Activated CD4-positive, alpha-beta T cell treated with anti-CD3 and anti-CD28 coated beads for 24 hours (primary cell): Measurements from ENCODE around the gene ARL3.
"Not testable (repeated sequence)": the region's sequence is repeated elsewhere in the genome, so short reads cannot be mapped to it uniquely, and the experiment has no call there.

ENCODE experiments used
- DNase-seq, 2 donors: peaks; one replicate each; pipeline ENCODE4 v3.0.0-alpha.2; 2020; ENCODE audit warnings: low read depth in 2 of 2

Gene ARL3

GRCh38 chr10:102738692-102739121 lies 24.5 kb upstream of the ARL3 start:
- DNase-seq, result no peak

- DNase-seq, result no peak
Measured at GRCh38 chr10:102735065-102735562, 20.9 kb upstream of the ARL3 start.

GRCh38 chr10:102732661-102733060 lies 18.5 kb upstream of the ARL3 start:
- no peak for DNase-seq

GRCh38 chr10:102731222-102731800 lies 17.1 kb upstream of the ARL3 start:
- DNase-seq, result no peak

- peak; percentile 27 to 34 for DNase-seq
Measured at GRCh38 chr10:102729029-102730026, 15.1 kb upstream of the ARL3 start.

GRCh38 chr10:102727037-102727818 lies 13.0 kb upstream of the ARL3 start:
- no peak for DNase-seq

GRCh38 chr10:102726274-102726673 lies 12.1 kb upstream of the ARL3 start:
- DNase-seq, result no peak

GRCh38 chr10:102723989-102724388 lies 9.8 kb upstream of the ARL3 start:
- no peak for DNase-seq

- DNase-seq, result no peak
Measured at GRCh38 chr10:102721954-102722353, 7.8 kb upstream of the ARL3 start.

- no peak for DNase-seq
Measured at GRCh38 chr10:102720775-102721301, 6.6 kb upstream of the ARL3 start.

GRCh38 chr10:102720337-102720736 lies 6.1 kb upstream of the ARL3 start:
- no peak for DNase-seq

- no peak for DNase-seq
Measured at GRCh38 chr10:102718220-102718619, 4.0 kb upstream of the ARL3 start.

GRCh38 chr10:102716900-102717565 lies 2.8 kb upstream of the ARL3 start:
- not testable (repeated sequence) for DNase-seq

GRCh38 chr10:102715880-102716279 lies 1.7 kb upstream of the ARL3 start:
- no peak for DNase-seq

- DNase-seq, result peak; percentile 22 to 42
Measured at GRCh38 chr10:102714621-102715455, 641 bp upstream of the ARL3 start, which contains the start of gene SFXN2. Gene SFXN2, plus strand, starts transcription at chr10:102714636. Its CDS starts 12,001 bp downstream, at chr10:102726637.

GRCh38 chr10:102713539-102713813 lies 721 bp downstream of the ARL3 start:
- peak in 1 of 2 donors; percentile 49 for DNase-seq

GRCh38 chr10:102712843-102713538 lies 1.2 kb downstream of the ARL3 start:
- no peak for DNase-seq

- no peak for DNase-seq
Measured at GRCh38 chr10:102712089-102712488, 2.1 kb downstream of the ARL3 start.

- DNase-seq, result no peak
Measured at GRCh38 chr10:102710609-102711008, 3.6 kb downstream of the ARL3 start.

- DNase-seq, result no peak
Measured at GRCh38 chr10:102705531-102705930, 8.7 kb downstream of the ARL3 start.
